ENCODE measurements around the gene WASL.

The WASL gene

DNA sequence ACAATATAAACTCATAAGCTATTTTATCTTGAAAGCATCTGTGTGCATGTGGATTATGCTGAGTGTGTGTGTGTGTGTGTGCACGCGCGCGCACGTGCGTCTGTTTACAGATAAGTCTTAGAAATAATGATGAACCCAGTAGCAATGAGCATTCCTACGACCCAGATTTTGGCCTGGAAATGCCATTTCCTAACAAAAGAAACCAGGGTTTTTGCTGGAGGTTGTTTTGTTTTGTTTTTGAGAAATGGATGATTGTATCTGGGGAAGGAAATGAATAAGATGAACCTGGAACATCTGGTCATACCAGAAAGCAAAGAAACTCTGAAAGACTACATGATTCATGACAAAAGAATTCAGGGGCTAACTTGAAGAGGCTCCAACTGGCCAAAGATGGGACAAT lies 115.2 kb downstream of the WASL start:
- no peaks in the 10 kb centered on the region for H3K4me1 Mint-ChIP-seq
- H3K36me3 Mint-ChIP-seq = no peaks in the 10 kb centered on the region
- no peaks in the 10 kb centered on the region for H3K9me3 Mint-ChIP-seq
- ATAC-seq (no peak), DNase-seq (ENCODE audit: low spot score in 2 of 2) (no peak)
- no peak overlapping the region for H3K27ac Mint-ChIP-seq
- H3K4me3 Mint-ChIP-seq = no peak overlapping the region

DNA sequence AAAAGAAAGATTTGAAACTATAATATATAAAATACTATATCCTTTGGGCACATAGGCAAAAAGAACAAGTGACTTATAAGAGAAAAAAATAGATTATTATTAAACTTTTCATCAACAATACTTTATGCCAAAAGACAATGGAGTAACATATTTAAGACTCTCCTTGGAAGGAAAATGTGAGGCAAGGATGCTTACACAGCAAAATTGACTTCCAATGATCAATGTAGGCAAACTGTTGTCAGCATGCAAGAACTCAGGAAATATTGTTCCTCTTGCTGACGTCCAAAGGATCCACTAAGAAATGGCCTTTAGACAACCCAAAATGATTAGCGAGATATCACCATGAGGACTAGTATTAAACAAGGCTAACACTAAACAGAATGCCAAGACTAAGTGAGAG lies 116.0 kb downstream of the WASL start:
- ATAC-seq = no peak
- H3K36me3 Mint-ChIP-seq = no peaks in the 10 kb centered on the region
- no peak overlapping the region for H3K4me3 Mint-ChIP-seq
- no peaks in the 10 kb centered on the region for H3K4me1 Mint-ChIP-seq
- no peak for DNase-seq (ENCODE audit: low spot score in 2 of 2)
- H3K27ac Mint-ChIP-seq = no peak overlapping the region
- no peaks in the 10 kb centered on the region for H3K9me3 Mint-ChIP-seq
